Mucosa of gallbladder (tissue), 1 donor: Measurements from ENCODE around the gene YBX3. TPM values are rescaled to one million over a fixed set of nuclear protein-coding genes. Genes with fewer than 3 reads are reported as not detected.

Experiments
- DNase-seq: peaks from one replicate; pipeline ENCODE4 v3.0.0-alpha.2; 2020; ENCODE audit warnings: low spot score
- total RNA-seq: library from RNA; stranded (reverse); gene quantifications from one replicate; pipeline ENCODE4 v1.2.1, GENCODE V29; 2021
- donor health status: DM: no; HTN: no; CAD: no.

YBX3 gene
- total RNA-seq, 1 donor from 2014 or later = 159 TPM

DNA sequence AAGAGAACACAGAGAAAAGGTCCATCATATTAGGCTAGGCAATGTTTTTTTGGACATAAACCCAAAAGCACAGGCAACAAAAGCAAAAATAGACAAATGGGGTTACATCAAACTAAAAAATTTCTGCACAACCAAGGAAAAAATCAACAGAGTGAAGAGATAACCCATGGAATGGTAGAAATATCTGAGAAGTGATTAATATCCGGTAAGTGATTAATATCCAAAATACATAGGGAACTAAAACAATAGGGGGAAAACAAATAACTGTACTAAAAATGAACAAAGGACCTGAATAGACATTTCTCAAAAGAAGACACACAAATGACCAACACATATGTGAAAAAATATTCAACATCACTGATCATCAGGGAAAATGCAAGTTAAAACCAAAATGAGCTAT, 53.6 kb downstream of the YBX3 start:
- no peak for DNase-seq

DNA sequence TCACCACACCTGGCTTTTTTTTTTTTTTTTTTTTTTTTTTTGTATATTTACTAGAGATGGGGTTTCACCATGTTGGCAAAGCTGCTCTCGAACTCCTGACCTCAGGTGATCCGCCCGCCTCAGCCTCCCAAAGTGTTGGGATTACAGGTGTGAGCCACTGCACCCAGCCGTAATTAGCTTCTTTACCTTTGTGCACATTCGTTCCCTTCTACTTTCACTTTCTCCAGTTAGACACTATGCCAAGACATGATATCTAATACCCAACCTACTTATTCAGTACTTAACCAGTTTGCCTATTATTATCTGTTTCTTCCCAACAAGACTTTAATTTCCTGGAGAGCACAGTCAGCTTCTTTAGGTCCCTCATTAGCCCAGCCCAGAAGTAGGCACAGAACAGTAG, 54.6 kb downstream of the YBX3 start:
- DNase-seq = no peak

DNA sequence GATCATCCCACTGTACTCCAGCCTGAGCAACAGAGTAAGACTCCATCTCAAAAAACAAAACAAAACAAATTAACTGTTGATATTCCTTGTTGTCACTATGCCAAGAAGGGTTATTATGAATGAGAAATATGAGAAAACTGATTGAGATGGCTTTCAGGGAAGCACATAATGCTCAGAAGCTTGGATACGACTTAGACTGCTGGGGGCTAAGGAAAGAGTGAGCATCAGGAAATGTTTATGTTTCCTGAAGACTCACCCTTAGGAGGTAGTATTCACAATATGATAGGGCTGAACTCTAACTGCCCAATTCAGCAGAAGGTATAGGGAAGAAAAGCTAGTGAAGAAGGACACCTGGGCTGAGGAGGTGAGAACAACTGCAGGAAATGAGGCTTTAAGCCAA, 55.5 kb downstream of the YBX3 start:
- DNase-seq = no peak

DNA sequence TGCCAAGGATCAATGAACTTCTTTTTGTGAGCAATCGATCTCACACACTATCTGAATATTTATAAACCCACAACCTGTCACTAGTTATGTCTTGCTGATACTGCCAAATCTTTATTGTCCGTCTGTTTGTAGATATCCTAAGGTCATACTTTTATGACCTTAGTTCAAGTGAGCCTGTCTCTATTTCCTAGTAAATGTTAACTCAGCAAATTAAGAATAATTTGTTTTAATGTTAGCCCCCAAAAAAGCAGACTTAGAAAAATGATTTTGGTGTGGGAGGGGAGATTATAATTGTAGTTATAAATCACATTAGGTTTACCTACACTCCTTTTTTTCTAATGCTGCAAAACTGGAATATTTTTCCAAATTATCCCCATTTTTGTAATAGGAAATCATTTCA, 58.6 kb downstream of the YBX3 start:
- DNase-seq = no peak

DNA sequence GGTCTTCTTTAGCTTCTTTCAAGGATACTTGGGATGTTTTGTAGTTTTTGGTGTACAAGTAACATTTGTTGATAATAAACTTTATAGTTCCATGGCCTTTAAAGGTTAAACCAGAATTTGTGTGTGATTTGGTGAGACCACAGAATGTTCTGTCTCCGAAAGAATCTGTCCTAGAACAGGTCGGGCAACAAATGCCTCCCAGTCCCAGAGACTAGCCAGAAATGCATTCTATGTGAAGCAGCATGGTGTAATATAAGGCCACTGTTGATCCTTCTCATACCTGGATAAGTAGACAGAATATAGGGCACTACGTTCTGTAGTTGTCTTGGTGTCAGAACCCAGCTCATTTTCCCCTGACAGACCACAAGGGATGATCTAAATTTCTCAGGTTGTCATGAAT, 59.3 kb downstream of the YBX3 start:
- DNase-seq = no peak

DNA sequence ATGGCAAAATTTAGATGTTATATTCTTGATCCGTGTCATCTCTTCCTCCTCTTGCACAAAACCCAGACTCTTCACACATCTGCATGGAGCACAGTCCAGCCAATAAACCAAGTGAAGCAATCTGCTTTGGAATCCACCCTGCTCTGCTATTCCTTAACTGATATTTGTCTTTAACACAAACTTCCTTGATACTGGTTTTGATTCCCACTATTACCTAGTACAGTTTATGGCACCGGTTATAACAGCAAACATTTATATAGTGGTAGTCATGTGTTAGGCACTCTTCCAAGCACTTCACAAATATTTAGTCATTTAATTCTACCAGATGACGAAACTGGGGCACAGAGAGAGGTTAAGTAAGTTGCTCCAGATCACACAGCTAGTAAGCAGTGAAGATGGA, 61.8 kb downstream of the YBX3 start:
- no peak for DNase-seq

DNA sequence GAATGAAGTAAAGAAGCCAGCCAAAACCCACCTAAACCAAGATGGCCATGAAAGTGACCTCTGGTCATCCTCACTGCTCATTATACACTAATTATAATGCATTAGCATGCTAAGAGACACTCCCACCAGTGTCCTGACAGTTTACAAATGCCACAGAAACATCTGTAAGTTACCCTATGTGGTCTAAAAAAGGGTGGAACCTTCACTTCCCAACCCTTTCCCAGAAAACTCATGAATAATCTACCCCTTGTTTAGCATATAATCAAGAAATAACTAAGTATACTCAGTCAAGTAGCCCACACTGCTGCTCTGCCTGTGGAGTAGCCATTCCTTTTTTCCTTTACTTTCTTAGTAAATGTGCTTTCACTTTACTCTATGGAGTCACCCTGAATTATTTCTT, 69.1 kb downstream of the YBX3 start:
- no peak for DNase-seq

DNA sequence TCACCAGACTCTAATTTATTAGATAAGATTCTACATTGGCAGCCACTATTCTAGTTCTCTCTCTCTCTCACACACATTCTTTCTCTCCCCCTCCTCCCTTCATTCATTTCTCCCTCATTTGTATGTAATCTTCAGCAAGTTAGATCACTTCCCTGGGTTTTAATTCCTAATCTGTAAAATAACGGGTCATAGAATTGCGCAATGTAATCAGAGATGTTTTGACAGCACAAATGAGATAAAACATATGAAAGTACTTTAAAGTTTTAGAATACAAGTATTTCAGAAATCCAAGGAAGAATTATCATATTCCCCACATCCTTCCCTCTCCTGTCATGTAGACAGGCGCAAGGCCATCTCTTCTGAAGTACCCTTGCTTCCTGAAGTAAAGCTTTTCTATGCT, 70.9 kb downstream of the YBX3 start:
- DNase-seq = no peak

Other genes with a start within 250 kb of the YBX3 start
- gene EIF2S3B, start 217.4 kb downstream of the YBX3 start, total RNA-seq = 2.6 TPM
- gene MAGOHB, start 109.7 kb downstream of the YBX3 start, total RNA-seq = 11.9 TPM
- gene STYK1, start 49.3 kb downstream of the YBX3 start, total RNA-seq = 12.3 TPM
- gene TAS2R7, start 79.3 kb upstream of the YBX3 start, total RNA-seq = not detected
- gene TAS2R8, start 84.0 kb upstream of the YBX3 start, total RNA-seq = not detected
- not detected for gene TAS2R9, start 86.8 kb upstream of the YBX3 start, total RNA-seq
- 0.92 TPM for gene TAS2R10, start 103.0 kb upstream of the YBX3 start, total RNA-seq
- 2.6 TPM for gene PRR4, start 126.2 kb upstream of the YBX3 start, total RNA-seq
- 13.8 TPM for gene PRH1, start 160.9 kb upstream of the YBX3 start, total RNA-seq
- 0.78 TPM for gene TAS2R13, start 186.2 kb upstream of the YBX3 start, total RNA-seq
- not detected for gene PRH2, start 205.9 kb upstream of the YBX3 start, total RNA-seq
- 1.4 TPM for gene TAS2R14, start 215.9 kb upstream of the YBX3 start, total RNA-seq